OCI-LY7 (cell line): ENCODE data around the gene KDM8.

ENCODE experiments used
- CTCF ChIP-seq: fragments of 200-600 bp; sonication (generic); conservative IDR thresholded peaks from 2 replicates; pipeline ENCODE4 v1.5.1; 2014; ENCODE audit warnings: mild to moderate bottlenecking, antibody characterized with exemption, low read length, moderate library complexity, mixed read lengths
- EZH2phosphoT487 ChIP-seq: fragments of 200-600 bp; sonication (generic); IDR thresholded peaks from 2 replicates; pipeline ENCODE4 v1.6.1; 2018; ENCODE audit warnings: low read depth, borderline replicate concordance, mild to moderate bottlenecking, mixed run types, antibody characterized with exemption, low read length, moderate library complexity, mixed read lengths

GRCh38 chr16:27223701-27224100, 20.4 kb downstream of the KDM8 start:
- TF ChIP-seq CTCF, result no peak
- TF ChIP-seq EZH2phosphoT487, result no peak
